LNCaP clone FGC (cell line): ENCODE data around the gene SLC17A3.

Experiments
- DNase-seq: peaks from one replicate; pipeline ENCODE4 v3.0.0-alpha.2; 2011; ENCODE audit warnings: low read depth
- H3K4me3 ChIP-seq: 2 replicates; pipeline ENCODE4 v1.5.1; 2011; ENCODE audit warnings: mild to moderate bottlenecking, low read depth, low read length, control low read depth
- CTCF ChIP-seq: IDR thresholded peaks from 2 replicates; pipeline ENCODE4 v1.5.1; 2012; ENCODE audit warnings: mild to moderate bottlenecking; ENCODE audit not compliant: control insufficient read depth, insufficient read depth; ENCODE audit errors: extremely low read depth

The SLC17A3 gene

GRCh38 chr6:25880601-25881000 is 6.6 kb upstream of the SLC17A3 start:
- H3K4me3 ChIP-seq, result no peak overlapping the region
- TF ChIP-seq CTCF, result no peak
- DNase-seq, result no peak

- TF ChIP-seq CTCF, result no peak
- DNase-seq, result no peak
- no peak overlapping the region for H3K4me3 ChIP-seq
These were observed 4.8 kb upstream of the SLC17A3 start for GRCh38 chr6:25878721-25879322.

- no peak for TF ChIP-seq CTCF
- DNase-seq, result no peak
- no peak overlapping the region for H3K4me3 ChIP-seq
These were observed 2.0 kb upstream of the SLC17A3 start for GRCh38 chr6:25875926-25876602.

GRCh38 chr6:25875563-25875905 is 1.5 kb upstream of the SLC17A3 start:
- no peak for TF ChIP-seq CTCF
- DNase-seq, result no peak

GRCh38 chr6:25874822-25875562 is 949 bp upstream of the SLC17A3 start:
- no peak for DNase-seq

More at GRCh38 chr6:25875563-25875905, 1.5 kb upstream of the SLC17A3 start:
- no peak overlapping the region for H3K4me3 ChIP-seq

GRCh38 chr6:25872814-25873213 is 1.2 kb downstream of the SLC17A3 start:
- no peak for TF ChIP-seq CTCF
- H3K4me3 ChIP-seq, result no peak overlapping the region
- no peak for DNase-seq

More at GRCh38 chr6:25874822-25875562, 949 bp upstream of the SLC17A3 start:
- TF ChIP-seq CTCF, result no peak
- H3K4me3 ChIP-seq, result no peak overlapping the region

- no peak for TF ChIP-seq CTCF
- no peak overlapping the region for H3K4me3 ChIP-seq
- no peak for DNase-seq
These were observed 4.2 kb downstream of the SLC17A3 start for GRCh38 chr6:25869840-25870239.
